ENCODE data around the gene OR52N1.

The OR52N1 gene

GRCh38 chr11:5737670-5738392 is 53.2 kb downstream of the OR52N1 start:
- DNase-seq (ENCODE audit: low spot score): no peak
- in situ Hi-C loops (cut with MboI; ENCODE audit: low sequenced_read_pairs, unreplicated experiment): no loop called here
- TF ChIP-seq, protein P1, sequence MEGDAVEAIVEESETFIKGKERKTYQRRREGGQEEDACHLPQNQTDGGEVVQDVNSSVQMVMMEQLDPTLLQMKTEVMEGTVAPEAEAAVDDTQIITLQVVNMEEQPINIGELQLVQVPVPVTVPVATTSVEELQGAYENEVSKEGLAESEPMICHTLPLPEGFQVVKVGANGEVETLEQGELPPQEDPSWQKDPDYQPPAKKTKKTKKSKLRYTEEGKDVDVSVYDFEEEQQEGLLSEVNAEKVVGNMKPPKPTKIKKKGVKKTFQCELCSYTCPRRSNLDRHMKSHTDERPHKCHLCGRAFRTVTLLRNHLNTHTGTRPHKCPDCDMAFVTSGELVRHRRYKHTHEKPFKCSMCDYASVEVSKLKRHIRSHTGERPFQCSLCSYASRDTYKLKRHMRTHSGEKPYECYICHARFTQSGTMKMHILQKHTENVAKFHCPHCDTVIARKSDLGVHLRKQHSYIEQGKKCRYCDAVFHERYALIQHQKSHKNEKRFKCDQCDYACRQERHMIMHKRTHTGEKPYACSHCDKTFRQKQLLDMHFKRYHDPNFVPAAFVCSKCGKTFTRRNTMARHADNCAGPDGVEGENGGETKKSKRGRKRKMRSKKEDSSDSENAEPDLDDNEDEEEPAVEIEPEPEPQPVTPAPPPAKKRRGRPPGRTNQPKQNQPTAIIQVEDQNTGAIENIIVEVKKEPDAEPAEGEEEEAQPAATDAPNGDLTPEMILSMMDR (IDR thresholded peaks at IDR 0.05; ENCODE audit: borderline replicate concordance, control extremely low read depth, extremely low read depth, insufficient read depth, missing control alignments): no peak

DNA sequence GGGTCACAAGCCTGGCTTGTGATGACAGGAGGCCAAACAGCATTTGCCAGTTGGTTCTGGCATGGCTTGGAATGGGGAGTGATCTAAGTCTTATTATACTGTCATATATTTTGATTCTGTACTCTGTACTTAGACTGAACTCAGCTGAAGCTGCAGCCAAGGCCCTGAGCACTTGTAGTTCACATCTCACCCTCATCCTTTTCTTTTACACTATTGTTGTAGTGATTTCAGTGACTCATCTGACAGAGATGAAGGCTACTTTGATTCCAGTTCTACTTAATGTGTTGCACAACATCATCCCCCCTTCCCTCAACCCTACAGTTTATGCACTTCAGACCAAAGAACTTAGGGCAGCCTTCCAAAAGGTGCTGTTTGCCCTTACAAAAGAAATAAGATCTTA is 54.0 kb downstream of the OR52N1 start:
- TF ChIP-seq, protein P1 (IDR thresholded peaks at IDR 0.05; ENCODE audit: borderline replicate concordance, control extremely low read depth, extremely low read depth, insufficient read depth, missing control alignments): no peak
- DNase-seq (ENCODE audit: low spot score): no peak
- in situ Hi-C loops (cut with MboI; ENCODE audit: low sequenced_read_pairs, unreplicated experiment): no loop called here
